Measurements from ENCODE around the gene BHLHE41.

Gene BHLHE41

GRCh38 chr12:26113853-26114719 is 10.8 kb downstream of the BHLHE41 start:
- peak; percentile 58 for DNase-seq (ENCODE audit: low spot score)

DNA sequence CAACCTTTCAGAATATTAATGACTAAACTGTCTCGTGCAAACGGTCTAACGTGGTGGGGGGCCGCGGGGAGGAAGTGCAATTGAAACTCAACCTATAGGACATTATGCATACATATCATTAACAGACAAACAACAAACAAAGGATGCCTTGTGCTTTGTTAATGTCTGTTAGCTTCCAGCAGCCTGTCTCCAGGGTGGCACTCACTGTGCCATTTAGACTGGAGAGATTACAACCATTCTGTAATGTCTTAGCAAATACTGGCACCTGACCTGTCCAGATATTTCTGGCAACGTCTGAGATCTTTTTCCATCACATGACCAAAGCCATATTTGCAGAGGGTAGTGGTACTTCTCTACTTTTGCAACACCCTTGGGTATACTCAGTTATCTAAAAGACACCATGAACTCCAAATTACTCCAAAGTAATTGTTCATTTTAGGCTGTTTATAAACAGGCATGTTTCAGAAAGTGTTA is 11.6 kb downstream of the BHLHE41 start:
- no peak for DNase-seq (ENCODE audit: low spot score)

- no peak for DNase-seq (ENCODE audit: low spot score)
Observed at GRCh38 chr12:26112703-26113147, 12.1 kb downstream of the BHLHE41 start.

- DNase-seq (ENCODE audit: low spot score), result no peak
Observed at GRCh38 chr12:26112232-26112631, 12.6 kb downstream of the BHLHE41 start.

- DNase-seq (ENCODE audit: low spot score), result no peak
Observed at GRCh38 chr12:26109343-26109881, 15.4 kb downstream of the BHLHE41 start.

- no peak for DNase-seq (ENCODE audit: low spot score)
Observed at GRCh38 chr12:26108915-26109314, 15.9 kb downstream of the BHLHE41 start.

DNA sequence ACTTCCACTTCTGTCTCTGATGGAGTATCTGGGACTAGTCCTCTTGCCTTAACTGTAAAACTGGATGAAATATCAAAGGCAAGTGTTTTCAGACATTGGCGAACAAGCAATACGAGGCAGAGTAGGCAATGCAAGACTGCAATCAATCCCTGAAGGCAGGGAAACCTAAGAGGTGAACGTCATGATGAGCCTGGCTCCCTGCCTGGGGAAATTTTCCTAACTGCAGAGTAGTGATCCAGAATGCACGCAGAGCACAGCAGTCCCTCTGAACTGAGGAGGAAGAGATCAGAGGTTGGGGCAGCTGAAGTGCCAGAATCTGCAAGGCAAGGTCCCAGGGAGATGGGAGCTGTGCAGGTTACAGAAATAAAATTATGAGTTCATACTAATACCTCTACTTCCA is 18.5 kb downstream of the BHLHE41 start:
- no peak for DNase-seq (ENCODE audit: low spot score)

DNA sequence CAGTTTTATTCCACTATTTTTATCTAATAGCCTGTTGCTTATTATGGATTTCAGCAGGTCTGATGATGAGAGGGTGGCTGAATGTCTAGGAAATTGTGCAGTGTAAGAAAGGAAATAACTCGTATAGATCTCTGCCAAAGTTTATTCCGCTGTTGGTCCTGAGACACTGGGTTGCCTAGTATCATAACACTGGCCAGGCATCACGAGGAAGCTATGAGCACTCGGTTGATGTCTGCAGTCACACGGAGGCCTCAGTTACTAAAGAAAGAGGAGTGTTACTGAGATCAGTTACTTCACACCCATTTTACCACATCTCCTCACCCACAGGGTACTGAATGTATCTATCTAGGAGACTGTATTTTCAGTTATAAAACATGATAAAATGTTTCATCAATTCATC is 21.9 kb downstream of the BHLHE41 start:
- DNase-seq (ENCODE audit: low spot score), result no peak

- DNase-seq (ENCODE audit: low spot score), result no peak
Observed at GRCh38 chr12:26101763-26102162, 23.1 kb downstream of the BHLHE41 start.

DNA sequence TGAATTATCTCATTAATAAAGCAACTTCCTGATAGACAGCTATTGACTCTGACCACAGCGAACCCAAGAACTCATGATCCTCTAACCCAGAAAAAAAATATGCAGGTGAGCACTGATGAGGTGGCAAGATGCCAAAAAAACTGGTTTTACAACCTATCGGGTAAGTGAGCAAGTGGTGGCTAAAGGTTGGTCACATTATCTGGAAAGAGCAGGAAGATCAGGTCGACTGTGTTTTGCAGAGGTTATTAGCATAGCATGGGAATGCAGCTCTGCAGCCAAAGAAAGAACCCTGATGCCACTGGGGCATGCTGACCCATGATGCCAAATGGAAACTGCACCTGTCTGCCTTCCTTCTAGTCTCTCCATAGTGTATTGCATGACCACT is 23.5 kb downstream of the BHLHE41 start:
- no peak for DNase-seq (ENCODE audit: low spot score)

DNA sequence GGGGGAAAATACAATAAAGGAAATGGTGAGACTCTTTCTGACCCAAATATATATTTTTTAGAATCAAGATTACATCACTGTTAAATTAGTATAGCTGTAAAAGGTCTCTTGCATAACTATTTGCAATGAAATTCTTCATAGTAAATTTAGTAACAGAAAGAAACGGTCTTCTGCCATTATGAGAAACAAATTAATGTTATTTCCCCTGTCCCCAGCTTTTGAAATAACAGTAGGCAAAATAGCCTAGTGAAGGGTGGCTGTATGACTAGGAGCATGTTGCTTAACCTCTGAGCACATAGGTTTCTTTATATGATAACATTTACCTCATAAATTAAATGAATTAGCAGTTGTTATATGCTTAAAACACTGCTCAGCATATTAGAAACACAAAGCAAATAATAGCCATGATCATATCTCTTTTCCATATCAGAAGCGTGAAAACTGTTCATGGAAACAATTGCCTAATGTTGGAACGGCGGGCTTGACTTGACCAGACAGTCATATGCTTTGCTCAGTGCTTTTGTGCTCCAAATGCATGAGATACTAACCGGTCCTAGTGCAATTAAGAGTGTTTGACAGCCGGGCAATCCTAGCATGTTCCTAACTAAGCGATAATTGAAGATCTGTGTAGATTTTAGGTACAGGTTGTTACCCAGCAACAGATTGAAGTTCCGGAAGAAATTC is 24.0 kb downstream of the BHLHE41 start:
- no peak for DNase-seq (ENCODE audit: low spot score)

- peak; percentile 60 for DNase-seq (ENCODE audit: low spot score)
Observed at GRCh38 chr12:26097046-26097878, 27.6 kb downstream of the BHLHE41 start.

GRCh38 chr12:26096036-26096435 is 28.8 kb downstream of the BHLHE41 start:
- DNase-seq (ENCODE audit: low spot score), result no peak

- no peak for DNase-seq (ENCODE audit: low spot score)
Observed at GRCh38 chr12:26095186-26095585, 29.7 kb downstream of the BHLHE41 start.

DNA sequence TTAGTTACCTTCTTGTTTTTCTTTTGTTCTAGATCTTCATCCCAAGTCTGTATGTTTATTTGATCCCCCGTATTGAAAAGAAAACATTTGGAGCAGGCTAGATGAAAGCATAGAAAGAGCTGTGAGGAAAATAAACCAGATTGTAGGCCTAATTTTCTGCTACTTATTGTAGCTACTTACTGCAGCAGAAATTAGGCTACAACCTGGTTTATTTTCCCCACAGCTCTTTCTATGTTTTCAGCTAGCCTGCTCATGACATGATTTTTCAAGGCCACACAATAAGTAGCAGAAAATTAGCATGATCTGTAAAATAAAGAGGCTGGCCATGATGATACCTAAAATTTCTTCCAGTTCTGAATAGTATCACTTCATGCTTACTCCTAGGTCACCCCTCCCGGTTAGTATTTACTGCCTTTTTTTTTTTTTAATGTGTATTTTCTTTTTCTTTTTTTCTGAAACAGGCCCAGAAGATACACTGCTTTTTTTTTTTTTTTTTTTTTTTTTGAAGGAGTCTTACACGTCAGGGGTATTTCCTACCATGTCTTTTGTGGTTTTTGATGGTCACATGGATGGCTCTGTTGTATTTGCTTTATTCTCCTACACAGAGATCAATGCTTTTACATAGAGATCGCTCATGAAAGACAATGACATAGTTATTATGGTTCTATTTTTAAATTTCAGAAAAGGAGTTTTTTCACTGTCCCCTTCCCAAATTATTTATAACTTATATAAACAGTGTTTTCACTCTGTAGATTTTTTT is 32.3 kb downstream of the BHLHE41 start:
- no peak for DNase-seq (ENCODE audit: low spot score)

GRCh38 chr12:26091822-26092221 is 33.0 kb downstream of the BHLHE41 start:
- DNase-seq (ENCODE audit: low spot score), result no peak

DNA sequence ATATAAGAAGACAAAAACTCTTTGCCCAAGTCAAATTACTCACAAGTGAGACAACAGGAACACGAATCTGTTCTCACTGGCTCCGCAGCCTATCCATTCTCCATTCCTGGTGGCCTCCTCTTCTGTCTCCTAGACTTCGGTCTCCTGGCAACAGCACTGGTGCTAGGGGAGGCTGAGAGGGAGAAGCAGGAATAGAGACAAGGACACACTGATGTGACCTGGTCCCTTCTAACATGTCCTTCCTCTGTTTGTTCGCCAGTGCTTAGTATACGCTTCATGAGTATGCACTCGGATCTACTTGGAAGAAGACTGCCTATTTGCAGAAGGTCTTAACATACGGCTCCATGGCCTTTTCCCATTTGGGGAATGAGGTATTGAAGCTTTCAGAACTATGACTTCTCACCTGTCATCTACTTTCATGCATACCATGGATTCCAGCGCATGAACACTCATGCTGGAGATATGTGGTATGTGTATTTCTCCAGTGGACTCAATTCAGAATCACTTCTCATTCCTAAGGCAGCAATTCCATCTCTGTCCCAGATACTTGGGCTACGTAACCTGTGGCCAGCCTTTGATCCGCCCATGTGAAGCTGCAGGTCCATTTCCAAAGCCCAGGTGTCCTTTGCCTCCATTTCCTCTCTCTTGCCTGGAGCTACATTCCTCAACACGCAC is 33.9 kb downstream of the BHLHE41 start:
- DNase-seq (ENCODE audit: low spot score), result no peak

DNA sequence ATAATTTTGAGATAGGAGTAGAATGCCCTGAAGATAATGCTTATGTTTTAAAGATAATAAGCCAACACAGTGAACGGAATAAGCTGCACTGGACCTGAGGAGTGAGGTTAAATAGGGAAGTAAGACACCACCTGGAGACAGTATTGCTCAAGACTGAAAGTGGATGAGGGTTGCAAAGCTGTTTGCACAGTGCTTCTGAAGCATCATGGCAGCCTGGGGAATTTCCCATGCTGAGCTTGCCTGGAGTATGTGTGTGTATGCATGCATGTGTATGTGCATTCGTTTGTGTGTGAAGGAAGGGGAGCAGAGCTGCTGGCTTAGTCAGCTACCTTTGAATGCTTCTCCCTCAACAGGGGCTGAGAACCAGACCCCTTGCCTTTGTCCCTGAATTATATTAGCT is 35.8 kb downstream of the BHLHE41 start:
- no peak for DNase-seq (ENCODE audit: low spot score)

- DNase-seq (ENCODE audit: low spot score), result no peak
Observed at GRCh38 chr12:26086936-26087335, 37.9 kb downstream of the BHLHE41 start.

DNA sequence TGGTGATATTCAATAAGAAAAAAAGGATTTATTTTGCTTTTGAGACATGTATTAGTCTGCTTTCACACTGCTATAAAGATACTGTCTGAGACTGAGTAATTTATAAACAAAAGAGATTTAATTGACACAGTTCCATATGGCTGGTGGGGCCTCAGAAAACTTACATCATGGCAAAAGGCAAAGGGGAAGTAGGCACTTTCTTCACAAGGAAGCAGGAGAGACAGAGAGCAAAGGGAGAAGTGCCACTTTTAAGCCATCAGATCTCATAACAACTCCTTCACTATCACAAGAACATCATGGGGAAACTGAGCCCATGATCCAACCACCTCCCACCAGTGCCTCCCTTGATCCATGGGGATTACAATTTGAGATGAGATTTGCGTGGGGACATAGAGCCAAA is 43.9 kb downstream of the BHLHE41 start:
- DNase-seq (ENCODE audit: low spot score), result no peak
